SH-SY5Y (cell line): ENCODE measurements around the gene TBC1D3B.

ENCODE experiments used
- GATA2 ChIP-seq: IDR thresholded peaks from 2 replicates; pipeline ENCODE4 v1.6.1; 2011; ENCODE audit warnings: mild to moderate bottlenecking, low read depth, low read length
- GATA3 ChIP-seq: IDR thresholded peaks from 2 replicates; pipeline ENCODE4 v1.6.1; 2011; ENCODE audit warnings: low read depth, mild to moderate bottlenecking, low read length, moderate library complexity

GRCh38 chr17:36142235-36142634, 34.2 kb downstream of the TBC1D3B start:
- no peak for TF ChIP-seq GATA3
- TF ChIP-seq GATA2 = no peak
